Astrocyte (in vitro differentiated cells and primary cell): Measurements from ENCODE around the gene CRNKL1.

Experiments
- CTCF ChIP-seq: IDR thresholded peaks from 2 replicates; pipeline ENCODE4 v1.5.1; 2011; ENCODE audit warnings: low read depth, mild to moderate bottlenecking, inconsistent platforms, low read length, moderate library complexity; ENCODE audit not compliant: insufficient read depth
- EZH2 ChIP-seq: IDR thresholded peaks from 2 replicates; pipeline ENCODE4 v1.6.1; 2012; ENCODE audit warnings: mild to moderate bottlenecking, low read length, inconsistent platforms; ENCODE audit not compliant: insufficient read depth

- TF ChIP-seq CTCF (no peak), EZH2 (no peak)
Measured at GRCh38 chr20:20031790-20032189, 20.5 kb downstream of the CRNKL1 start.
